ENCODE results near the gene DIP2C. TPM values are rescaled to one million over a fixed set of nuclear protein-coding genes. Genes with fewer than 3 reads are reported as not detected.

DIP2C gene
- total and polyA plus RNA-seq, 8 donors, result 2.4 to 40.1 (median 21.0) TPM

GRCh38 chr10:686155-686931 lies 3.1 kb downstream of the DIP2C start:
- Histone ChIP-seq H3K27ac (peak overlapping the region in 1 of 5 donors; percentile 96), H3K36me3 (no peaks in the 10 kb centered on the region), H3K4me3 (no peak overlapping the region), H3K4me1 (peaks cover 0 to 47% (median 28%) of the 10 kb centered on the region in 4 donors), H3K9me3 (no peaks in the 10 kb centered on the region), H3K27me3 (peaks cover 0 to 15% (median 0%) of the 10 kb centered on the region in 3 donors)
- intact Hi-C loops (cut with DNase I; ENCODE audit: low total_unique reads), result loop anchor here (10.0 kb wide), 1 partner anchor 172 kb away; no protein-coding TSS in a partner anchor
- DNase-seq, result no peak
- TF ChIP-seq POLR2AphosphoS5 (IDR thresholded peaks at IDR 0.05), result no peak
- no peak for TF ChIP-seq EP300 (IDR thresholded peaks at IDR 0.05)
- no peak for TF ChIP-seq CTCF (IDR thresholded peaks at IDR 0.05)
- no peak for TF ChIP-seq POLR2A (IDR thresholded peaks at IDR 0.05)
- 93 to 97% (median 95%) methylated on average over 15 to 19 of the region's 19 CpGs for WGBS, 5 donors

DNA sequence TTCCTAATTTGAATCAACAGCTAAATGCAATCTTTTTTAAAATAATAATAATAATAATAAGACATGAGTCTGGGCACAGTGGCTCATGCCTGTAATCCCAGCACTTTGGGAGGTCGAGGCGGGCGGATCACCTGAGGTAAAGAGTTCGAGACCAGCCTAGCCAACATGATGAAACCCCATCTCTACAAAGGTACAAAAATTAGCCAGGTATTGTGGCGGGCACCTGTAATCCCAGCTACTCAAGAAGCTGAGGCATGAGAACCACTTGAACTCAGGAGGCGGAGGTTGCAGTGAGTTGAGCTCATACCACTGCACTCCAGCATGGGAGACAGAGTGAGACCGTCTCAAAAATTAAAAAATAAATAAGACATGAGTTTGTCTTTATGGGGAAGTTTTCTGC lies 3.9 kb downstream of the DIP2C start:
- intact Hi-C loops (cut with DNase I; ENCODE audit: low total_unique reads), result loop anchor here (10.0 kb wide), 1 partner anchor 171 kb away; no protein-coding TSS in a partner anchor
- Histone ChIP-seq H3K27ac (peak overlapping the region in 1 of 5 donors; percentile 96), H3K4me3 (no peak overlapping the region), H3K4me1 (peaks cover 0 to 47% (median 28%) of the 10 kb centered on the region in 4 donors), H3K36me3 (no peaks in the 10 kb centered on the region), H3K27me3 (peaks cover 0 to 15% (median 0%) of the 10 kb centered on the region in 3 donors), H3K9me3 (no peaks in the 10 kb centered on the region)
- no peak for DNase-seq
- no peak for TF ChIP-seq EP300 (IDR thresholded peaks at IDR 0.05)
- no peak for TF ChIP-seq CTCF (IDR thresholded peaks at IDR 0.05)
- no peak for TF ChIP-seq POLR2A (IDR thresholded peaks at IDR 0.05)
- TF ChIP-seq POLR2AphosphoS5 (IDR thresholded peaks at IDR 0.05), result no peak
- 80 to 86% (median 83%) methylated on average over 7 of the region's 7 CpGs for WGBS, 5 donors

- Histone ChIP-seq H3K4me3 (peak overlapping the region in 2 of 4 donors; percentile 8 to 16), H3K9me3 (no peaks in the 10 kb centered on the region), H3K27ac (peak overlapping the region in 4 of 5 donors; percentile 60 to 85 (median 65)), H3K4me1 (peaks cover 0 to 46% (median 23%) of the 10 kb centered on the region in 4 donors), H3K36me3 (no peaks in the 10 kb centered on the region), H3K27me3 (no peaks in the 10 kb centered on the region)
- DNase-seq, result no peak
- intact Hi-C loops (cut with DNase I; ENCODE audit: low total_unique reads), result loop anchor here (10.0 kb wide), 1 partner anchor 169 kb away; no protein-coding TSS in a partner anchor
- TF ChIP-seq POLR2A (IDR thresholded peaks at IDR 0.05) (no peak), CTCF (IDR thresholded peaks at IDR 0.05) (no peak), POLR2AphosphoS5 (IDR thresholded peaks at IDR 0.05) (peak in 2 of 3 donors; percentile 54), EP300 (IDR thresholded peaks at IDR 0.05) (peak; percentile 88)
- 64 to 79% (median 78%) methylated on average over 23 of the region's 23 CpGs for WGBS, 5 donors
These were observed 5.9 kb downstream of the DIP2C start for GRCh38 chr10:683448-684071.

DNA sequence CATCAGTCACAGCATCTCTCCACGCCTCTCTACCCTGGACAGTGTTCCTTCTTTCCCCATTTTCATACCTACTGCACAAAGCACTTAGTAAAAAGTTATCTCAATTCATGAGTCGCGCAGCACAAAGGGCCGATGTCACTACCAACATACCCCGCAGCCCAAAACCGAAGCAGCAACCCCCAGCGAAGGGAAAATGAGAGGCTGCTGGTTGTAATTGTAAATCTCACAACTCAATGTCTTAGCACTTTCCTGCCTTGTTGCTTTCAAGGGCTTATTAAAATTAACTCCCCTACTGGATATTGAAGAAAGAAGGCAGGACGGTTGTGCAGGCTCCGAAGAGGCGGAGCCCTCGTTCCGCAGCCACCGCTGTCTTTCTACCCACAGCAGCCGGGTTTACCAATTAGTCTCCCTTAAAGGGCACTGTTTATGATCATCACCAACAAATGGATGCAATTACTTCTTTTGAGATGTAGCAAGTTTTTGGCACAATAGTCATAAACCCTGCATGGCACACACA lies 6.5 kb downstream of the DIP2C start:
- Histone ChIP-seq H3K36me3 (no peaks in the 10 kb centered on the region), H3K4me3 (peak overlapping the region in 2 of 4 donors; percentile 8 to 16), H3K27ac (peak overlapping the region in 4 of 5 donors; percentile 60 to 85 (median 65)), H3K9me3 (no peaks in the 10 kb centered on the region), H3K4me1 (peaks cover 0 to 45% (median 19%) of the 10 kb centered on the region in 4 donors), H3K27me3 (no peaks in the 10 kb centered on the region)
- intact Hi-C loops (cut with DNase I; ENCODE audit: low total_unique reads), result loop anchor here (10.0 kb wide), 1 partner anchor 168 kb away; no protein-coding TSS in a partner anchor
- DNase-seq, result no peak
- 82 to 91% (median 89%) methylated on average over 14 of the region's 14 CpGs for WGBS, 5 donors
- no peak for TF ChIP-seq CTCF (IDR thresholded peaks at IDR 0.05)
- TF ChIP-seq POLR2A (IDR thresholded peaks at IDR 0.05), result no peak
- no peak for TF ChIP-seq POLR2AphosphoS5 (IDR thresholded peaks at IDR 0.05)
- no peak for TF ChIP-seq EP300 (IDR thresholded peaks at IDR 0.05)

Data from stomach (tissue), 9 donors.